Left ventricle myocardium inferior (tissue), 1 donor: ENCODE data around the gene PTPRN2. TPM values are rescaled to one million over a fixed set of nuclear protein-coding genes. Genes with fewer than 3 reads are reported as not detected.

Source experiments
- DNase-seq: peaks from one replicate; pipeline ENCODE4 v3.0.0-alpha.2; 2020
- H3K27ac ChIP-seq: fragments of 200-600 bp; replicated peaks from 2 replicates; pipeline ENCODE4 v1.8.0; 2021
- H3K27me3 ChIP-seq: fragments of 200-600 bp; 2 replicates; pipeline ENCODE4 v1.8.0; 2021; ENCODE audit warnings: low read depth
- H3K36me3 ChIP-seq: fragments of 200-600 bp; 2 replicates; pipeline ENCODE4 v1.8.0; 2021
- H3K4me1 ChIP-seq: fragments of 200-600 bp; 2 replicates; pipeline ENCODE4 v1.8.0; 2021
- H3K4me3 ChIP-seq: fragments of 200-600 bp; 2 replicates; pipeline ENCODE4 v1.8.0; 2021; ENCODE audit warnings: mild to moderate bottlenecking, moderate library complexity
- H3K9me3 ChIP-seq: fragments of 200-600 bp; replicated peaks from 2 replicates; pipeline ENCODE4 v1.8.0; 2021
- CTCF ChIP-seq: fragments of 200-600 bp; IDR thresholded peaks from 2 replicates; pipeline ENCODE4 v1.8.0; 2021; ENCODE audit warnings: antibody characterized with exemption, mild to moderate bottlenecking, borderline replicate concordance
- intact Hi-C: fragments of 100-400 bp; cut with micrococcal nuclease; formaldehyde crosslinking; loops from one replicate; pipeline ENCODE4 v1.11.0; 2022
- total RNA-seq: library from RNA; stranded (reverse); fragmentation: NEBNext Ultra II Directional; extraction: Animal tissue kit (Norgen Biotek cat#: 25700); gene quantifications from one replicate; pipeline ENCODE4 v1.2.1, GENCODE V29; 2021
- donor health status: DM: no; HTN: yes; CAD: no; lungs with severe emphysema.

The PTPRN2 gene
- total RNA-seq, 1 donor from 2014 or later, result 1.3 TPM

GRCh38 chr7:158289761-158290523 is 297.7 kb downstream of the PTPRN2 start:
- H3K4me3 ChIP-seq, result no peak overlapping the region
- TF ChIP-seq CTCF, result no peak
- H3K9me3 ChIP-seq, result peaks cover 59% of the 10 kb centered on the region
- intact Hi-C loops, result no loop called here
- H3K4me1 ChIP-seq, result no peaks in the 10 kb centered on the region
- DNase-seq, result no peak
- H3K27me3 ChIP-seq, result peaks cover 12% of the 10 kb centered on the region
- no peak overlapping the region for H3K27ac ChIP-seq
- peaks cover 5% of the 10 kb centered on the region for H3K36me3 ChIP-seq

GRCh38 chr7:158289231-158289630 is 298.4 kb downstream of the PTPRN2 start:
- H3K9me3 ChIP-seq, result peaks cover 59% of the 10 kb centered on the region
- intact Hi-C loops, result no loop called here

GRCh38 chr7:158286210-158286609 is 301.4 kb downstream of the PTPRN2 start:
- intact Hi-C loops, result no loop called here

More at GRCh38 chr7:158289231-158289630, 298.4 kb downstream of the PTPRN2 start:
- TF ChIP-seq CTCF, result no peak
- Histone ChIP-seq H3K4me1 (no peaks in the 10 kb centered on the region), H3K27ac (no peak overlapping the region), H3K27me3 (peaks cover 13% of the 10 kb centered on the region), H3K36me3 (peaks cover 5% of the 10 kb centered on the region), H3K4me3 (no peak overlapping the region)
- no peak for DNase-seq

GRCh38 chr7:158285383-158285770 is 302.2 kb downstream of the PTPRN2 start:
- intact Hi-C loops, result no loop called here
- no peak overlapping the region for H3K27ac ChIP-seq
- H3K4me3 ChIP-seq, result no peak overlapping the region
- no peaks in the 10 kb centered on the region for H3K4me1 ChIP-seq
- H3K27me3 ChIP-seq, result peaks cover 14% of the 10 kb centered on the region
- no peak for DNase-seq
- peaks cover 5% of the 10 kb centered on the region for H3K36me3 ChIP-seq
- peaks cover 53% of the 10 kb centered on the region for H3K9me3 ChIP-seq
- no peak for TF ChIP-seq CTCF

More at GRCh38 chr7:158286210-158286609, 301.4 kb downstream of the PTPRN2 start:
- no peak overlapping the region for H3K27ac ChIP-seq
- peaks cover 14% of the 10 kb centered on the region for H3K27me3 ChIP-seq
- no peak overlapping the region for H3K4me3 ChIP-seq
- peaks cover 59% of the 10 kb centered on the region for H3K9me3 ChIP-seq
- DNase-seq, result no peak
- no peaks in the 10 kb centered on the region for H3K4me1 ChIP-seq
- peaks cover 5% of the 10 kb centered on the region for H3K36me3 ChIP-seq
- no peak for TF ChIP-seq CTCF

- DNase-seq, result no peak
These were observed 302.8 kb downstream of the PTPRN2 start for GRCh38 chr7:158284617-158285382.

More at GRCh38 chr7:158284617-158285382, 302.8 kb downstream of the PTPRN2 start:
- TF ChIP-seq CTCF, result no peak
- H3K4me1 ChIP-seq, result no peaks in the 10 kb centered on the region
- intact Hi-C loops, result no loop called here
- peaks cover 5% of the 10 kb centered on the region for H3K36me3 ChIP-seq
- peaks cover 14% of the 10 kb centered on the region for H3K27me3 ChIP-seq
- no peak overlapping the region for H3K4me3 ChIP-seq
- no peak overlapping the region for H3K27ac ChIP-seq
- peaks cover 48% of the 10 kb centered on the region for H3K9me3 ChIP-seq
